Measurements from ENCODE around the gene TSPAN5. TPM values are rescaled to one million over a fixed set of nuclear protein-coding genes. Genes with fewer than 3 reads are reported as not detected.

Gene TSPAN5
- total and polyA plus RNA-seq, 9 of the 15 experiments (the other 6 are each of a cell fraction or from before 2014, with no cell fraction given), result 0.58 to 6.6 (median 0.73) TPM

GRCh38 chr4:98686847-98687246 lies 28.4 kb upstream of the TSPAN5 start (continued):
- TF ChIP-seq PKNOX1 (IDR thresholded peaks at IDR 0.05) (0 out of 2 replicates have a peak, but pooled peaks have one; percentile 10), ZNF217 (CRISPR knock-in tag; IDR thresholded peaks at IDR 0.05) (no peak), NFIX (CRISPR knock-in tag; IDR thresholded peaks at IDR 0.05; ENCODE audit: low read depth) (no peak), TCFL5 (CRISPR knock-in tag; conservative IDR thresholded peaks at IDR 0.05) (no peak), GTF2A2 (tag; IDR thresholded peaks at IDR 0.05) (no peak), PML (IDR thresholded peaks at IDR 0.05; ENCODE audit: low read length) (peak; percentile 91), JUN (IDR thresholded peaks at IDR 0.05; ENCODE audit: borderline replicate concordance, low read depth, low read length) (no peak), JUN (CRISPR knock-in tag; IDR thresholded peaks at IDR 0.05; ENCODE audit: borderline replicate concordance) (no peak), MECOM (CRISPR knock-in tag; IDR thresholded peaks at IDR 0.05) (no peak), ESRRA (IDR thresholded peaks at IDR 0.05; ENCODE audit: borderline replicate concordance, low read depth) (0 out of 2 replicates have a peak, but pooled peaks have one; percentile 12), ZNF764 (CRISPR knock-in tag; IDR thresholded peaks at IDR 0.05; ENCODE audit: low read depth) (no peak), RAD21 (CRISPR knock-in tag; conservative IDR thresholded peaks at IDR 0.05 in 1 of 2, IDR thresholded peaks at IDR 0.05 in 1 of 2) (no peak), CTBP1 (IDR thresholded peaks at IDR 0.05; ENCODE audit: borderline replicate concordance) (peak; percentile 47; the same call in 1 of the 2 replicates), MAX (CRISPR knock-in tag; IDR thresholded peaks at IDR 0.05) (no peak), POLR2AphosphoS2 (IDR thresholded peaks at IDR 0.05; ENCODE audit: low read length) (no peak), ZNF507 (tag; conservative IDR thresholded peaks at IDR 0.05) (no peak), POLR2B (IDR thresholded peaks at IDR 0.05; ENCODE audit: low read depth, partially characterized antibody) (no peak), ATF1 (CRISPR knock-in tag; IDR thresholded peaks at IDR 0.05) (no peak), ATF1 (tag; IDR thresholded peaks at IDR 0.05) (no peak), PCBP1 (IDR thresholded peaks at IDR 0.05; ENCODE audit: low read depth, low read length, poor library complexity, severe bottlenecking) (no peak), ZNF408 (CRISPR knock-in tag; IDR thresholded peaks at IDR 0.05; ENCODE audit: low read depth) (no peak), TAF7 (tag; IDR thresholded peaks at IDR 0.05) (no peak), RB1 (IDR thresholded peaks at IDR 0.05; ENCODE audit: low read depth) (no peak), RERE (CRISPR knock-in tag; IDR thresholded peaks at IDR 0.05; ENCODE audit: borderline replicate concordance) (no peak)

All from K562 (cell line).